ENCODE measurements around the gene EFCAB6.

DNA sequence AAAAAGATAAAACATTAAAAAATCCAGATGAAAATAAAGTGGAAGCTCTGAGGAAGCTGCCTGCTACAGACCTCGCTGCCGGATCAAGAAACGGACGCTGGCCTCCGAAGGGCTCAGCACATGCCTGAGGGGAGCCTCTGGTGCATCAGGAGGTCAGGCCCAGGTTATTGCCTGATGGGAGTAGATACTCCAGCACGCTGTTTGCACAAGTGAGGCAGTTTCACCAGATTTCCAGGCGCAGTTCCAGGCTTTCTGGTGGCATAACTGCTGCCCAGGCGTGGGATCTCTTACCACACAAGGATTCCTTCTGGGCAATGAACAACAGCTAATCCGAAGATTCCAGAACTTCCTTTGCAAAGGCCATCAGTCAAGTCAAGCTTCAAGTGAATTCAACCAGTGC, 246.1 kb downstream of the EFCAB6 start:
- no peak for TF ChIP-seq POLR2A (IDR thresholded peaks at IDR 0.05)
- TF ChIP-seq, protein P1, sequence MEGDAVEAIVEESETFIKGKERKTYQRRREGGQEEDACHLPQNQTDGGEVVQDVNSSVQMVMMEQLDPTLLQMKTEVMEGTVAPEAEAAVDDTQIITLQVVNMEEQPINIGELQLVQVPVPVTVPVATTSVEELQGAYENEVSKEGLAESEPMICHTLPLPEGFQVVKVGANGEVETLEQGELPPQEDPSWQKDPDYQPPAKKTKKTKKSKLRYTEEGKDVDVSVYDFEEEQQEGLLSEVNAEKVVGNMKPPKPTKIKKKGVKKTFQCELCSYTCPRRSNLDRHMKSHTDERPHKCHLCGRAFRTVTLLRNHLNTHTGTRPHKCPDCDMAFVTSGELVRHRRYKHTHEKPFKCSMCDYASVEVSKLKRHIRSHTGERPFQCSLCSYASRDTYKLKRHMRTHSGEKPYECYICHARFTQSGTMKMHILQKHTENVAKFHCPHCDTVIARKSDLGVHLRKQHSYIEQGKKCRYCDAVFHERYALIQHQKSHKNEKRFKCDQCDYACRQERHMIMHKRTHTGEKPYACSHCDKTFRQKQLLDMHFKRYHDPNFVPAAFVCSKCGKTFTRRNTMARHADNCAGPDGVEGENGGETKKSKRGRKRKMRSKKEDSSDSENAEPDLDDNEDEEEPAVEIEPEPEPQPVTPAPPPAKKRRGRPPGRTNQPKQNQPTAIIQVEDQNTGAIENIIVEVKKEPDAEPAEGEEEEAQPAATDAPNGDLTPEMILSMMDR (IDR thresholded peaks at IDR 0.05): no peak
